Panc1 (cell line): ENCODE data around the gene TP73. TPM values are rescaled to one million over a fixed set of nuclear protein-coding genes. Genes with fewer than 3 reads are reported as not detected.

Source experiments
- ATAC-seq: fragments of 200-7000 bp; cut with Tn5 transposase; 2 replicates; pipeline ENCODE4 v1.9.1; 2020; ENCODE audit warnings: mild to moderate bottlenecking, moderate library complexity
- BruUV-seq: library from RNA; stranded (reverse); fragments of 400-500 nt; replicated peaks from 2 replicates; lab custom pipeline; 2021; lab: Mats Ljungman, UMichigan
- CTCF ChIA-PET: fragments of 300-600 bp; sonication (Branson Sonifier 250); formaldehyde crosslinking; loops from one replicate; lab custom pipeline; 2022; ENCODE audit warnings: antibody characterized with exemption; lab: Charles Lee
- POLR2A ChIA-PET: fragments of 300-600 bp; sonication (Branson Sonifier 250); formaldehyde crosslinking; loops from one replicate; lab custom pipeline; 2022; ENCODE audit warnings: antibody characterized with exemption; lab: Charles Lee
- DNase-seq: peaks from one replicate; pipeline ENCODE4 v3.0.0-alpha.2; 2010; ENCODE audit warnings: low read depth, low spot score
- H3K27ac ChIP-seq: 2 replicates; pipeline ENCODE4 v1.5.1; 2011; ENCODE audit warnings: mild to moderate bottlenecking, low read length, inconsistent platforms
- H3K27me3 ChIP-seq: fragments of 200-500 bp; sonication (Bioruptor generic); 2 replicates; pipeline ENCODE4 v1.6.0; 2014; ENCODE audit warnings: low read length, inconsistent platforms; ENCODE audit not compliant: control insufficient read depth, insufficient read depth
- H3K36me3 ChIP-seq: fragments of 200-500 bp; sonication (Bioruptor generic); 2 replicates; pipeline ENCODE4 v1.5.1; 2014; ENCODE audit warnings: inconsistent platforms, mild to moderate bottlenecking, low read length, moderate library complexity; ENCODE audit not compliant: control insufficient read depth, insufficient read depth
- H3K4me1 ChIP-seq: 2 replicates; pipeline ENCODE4 v1.5.1; 2011; ENCODE audit warnings: inconsistent platforms, mild to moderate bottlenecking, low read length, moderate library complexity; ENCODE audit not compliant: control insufficient read depth, insufficient read depth
- H3K4me3 ChIP-seq, 2 experiments: 2 replicates each; pipeline ENCODE4 v1.5.1; 2011 to 2012; ENCODE audit warnings: low read depth in 2 of 2, low read length in 2 of 2, mild to moderate bottlenecking in 2 of 2, inconsistent platforms in 1 of 2, moderate library complexity in 1 of 2
- H3K9me3 ChIP-seq: fragments of 200-500 bp; sonication (Bioruptor generic); 2 replicates; pipeline ENCODE4 v1.5.1; 2014; ENCODE audit warnings: low read depth, mild to moderate bottlenecking, inconsistent platforms, low read length, moderate library complexity; ENCODE audit not compliant: control insufficient read depth, insufficient read depth
- POLR2AphosphoS5 ChIP-seq: IDR thresholded peaks from 2 replicates; pipeline ENCODE4 v1.6.1; 2012; ENCODE audit warnings: mild to moderate bottlenecking, low read depth, low read length, moderate library complexity
- REST ChIP-seq, 2 experiments: IDR thresholded peaks; 2 replicates each; pipeline ENCODE4 v1.6.1; 2011 to 2012; ENCODE audit warnings: low read depth in 2 of 2, control low read depth in 1 of 2, low read length in 1 of 2, mild to moderate bottlenecking in 1 of 2, moderate library complexity in 1 of 2; ENCODE audit not compliant: insufficient read depth in 1 of 2
- SIN3A ChIP-seq: IDR thresholded peaks from 2 replicates; pipeline ENCODE4 v1.6.1; 2012; ENCODE audit warnings: low read depth, mild to moderate bottlenecking, low read length, moderate library complexity, borderline replicate concordance; ENCODE audit not compliant: insufficient read depth
- TCF7L2 ChIP-seq: IDR thresholded peaks from 2 replicates; pipeline ENCODE4 v1.6.1; 2011; ENCODE audit warnings: mild to moderate bottlenecking, low read depth, low read length, inconsistent platforms
- in situ Hi-C: cut with HindIII; loops from 2 replicates; pipeline ENCODE4 v1.10.0; 2016; ENCODE audit warnings: low sequenced_read_pairs, low pct_unique_long_range_greater_than_20kb
- intact Hi-C: fragments of 100-400 bp; cut with micrococcal nuclease; formaldehyde crosslinking; loops from one replicate; pipeline ENCODE4 v1.10.0; 2022; ENCODE audit not compliant: unreplicated experiment
- total RNA-seq: library from RNA; stranded (reverse); gene quantifications from one replicate; pipeline ENCODE4 v1.2.1, GENCODE V29; 2021; ENCODE audit not compliant: unreplicated experiment
- TF ChIP-seq, protein P1 (sequence below): fragments of 450-650 bp; IDR thresholded peaks from 2 replicates; pipeline ENCODE4 v1.5.1; 2017; ENCODE audit warnings: mild to moderate bottlenecking

TP73 gene
- total RNA-seq, 1 experiment from 2014 or later = 4.7 TPM

DNA sequence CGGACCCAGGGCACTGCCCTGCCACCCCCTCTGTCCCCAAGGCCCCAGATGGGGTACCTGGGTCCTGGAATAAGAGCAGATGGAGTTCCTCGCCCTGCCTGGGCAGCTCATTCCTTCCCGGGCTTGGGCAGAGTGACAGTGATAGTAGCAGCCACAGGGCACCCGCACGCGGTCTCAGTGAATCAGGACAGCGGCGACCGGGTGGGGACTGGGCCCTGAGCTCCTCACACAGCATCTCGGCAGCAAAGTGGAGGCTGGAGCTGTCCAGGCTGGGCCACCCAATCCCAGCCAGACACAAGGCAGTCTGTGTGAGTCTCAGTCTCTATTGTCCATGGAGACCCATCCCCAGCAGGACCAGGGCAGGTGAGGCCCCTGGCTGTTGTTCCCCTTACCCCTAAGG lies 62.5 kb downstream of the TP73 start:
- H3K4me1 ChIP-seq = peaks cover 10% of the 10 kb centered on the region; the same call in 1 of the 2 replicates
- intact Hi-C loops = no loop called here
- no peaks in the 10 kb centered on the region for H3K36me3 ChIP-seq
- ATAC-seq (no peak), DNase-seq (no peak)
- TF ChIP-seq REST (IDR thresholded peaks at IDR 0.05; ENCODE audit: insufficient read depth in 1 of 2, low read depth in 2 of 2, low read length in 1 of 2) (0 out of 4 replicates have a peak, but pooled peaks of 1 of the 2 experiments have one; percentile 35), TCF7L2 (no peak), SIN3A (no peak)
- H3K27ac ChIP-seq = no peak overlapping the region
- no peaks in the 10 kb centered on the region for H3K9me3 ChIP-seq
- CTCF ChIA-PET = interaction anchor here (0.7 kb wide), 1 partner anchor 10 kb away, joined by 5 read pairs; no protein-coding TSS in a partner anchor
- H3K27me3 ChIP-seq = no peaks in the 10 kb centered on the region
- POLR2A ChIA-PET = no interaction called here
- BruUV-seq = no TSS peak
- no peak overlapping the region for H3K4me3 ChIP-seq
- in situ Hi-C loops = no loop called here

DNA sequence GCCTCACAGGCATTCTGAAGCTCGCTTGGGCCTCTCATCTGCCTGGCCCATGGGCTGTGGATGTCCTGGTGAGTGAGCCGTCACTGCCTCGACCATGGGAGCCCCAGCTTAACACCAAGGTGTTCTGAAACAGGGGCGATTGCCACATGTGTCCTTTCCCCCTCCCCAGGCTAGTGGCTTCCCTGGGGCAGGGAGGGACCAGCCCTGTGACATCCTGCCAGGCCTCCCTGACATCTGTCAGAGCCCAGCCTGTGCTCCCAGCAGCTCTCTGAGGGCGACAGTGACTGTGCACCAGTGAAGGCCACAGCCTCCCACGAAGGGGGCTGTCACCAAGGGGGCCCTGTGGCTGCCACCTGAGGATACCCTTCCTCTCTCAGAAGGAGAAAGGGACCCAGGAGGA lies 64.0 kb downstream of the TP73 start:
- DNase-seq (no peak), ATAC-seq (no peak)
- ChIA-PET POLR2A (no interaction called here), CTCF (interaction anchor here (1.5 kb wide), 1 partner anchor 8 kb away, joined by 4 read pairs; no protein-coding TSS in a partner anchor)
- Histone ChIP-seq H3K27me3 (no peaks in the 10 kb centered on the region), H3K4me1 (peaks cover 13% of the 10 kb centered on the region), H3K4me3 (no peak overlapping the region), H3K9me3 (no peaks in the 10 kb centered on the region), H3K27ac (no peak overlapping the region), H3K36me3 (no peaks in the 10 kb centered on the region)
- in situ Hi-C loops (no loop called here), intact Hi-C loops (no loop called here)
- TF ChIP-seq REST (IDR thresholded peaks at IDR 0.05; ENCODE audit: insufficient read depth in 1 of 2, low read depth in 2 of 2, low read length in 1 of 2) = no peak
- TF ChIP-seq TCF7L2 = no peak
- no peak for TF ChIP-seq POLR2AphosphoS5
- TF ChIP-seq SIN3A = no peak
- TF ChIP-seq, protein P1, sequence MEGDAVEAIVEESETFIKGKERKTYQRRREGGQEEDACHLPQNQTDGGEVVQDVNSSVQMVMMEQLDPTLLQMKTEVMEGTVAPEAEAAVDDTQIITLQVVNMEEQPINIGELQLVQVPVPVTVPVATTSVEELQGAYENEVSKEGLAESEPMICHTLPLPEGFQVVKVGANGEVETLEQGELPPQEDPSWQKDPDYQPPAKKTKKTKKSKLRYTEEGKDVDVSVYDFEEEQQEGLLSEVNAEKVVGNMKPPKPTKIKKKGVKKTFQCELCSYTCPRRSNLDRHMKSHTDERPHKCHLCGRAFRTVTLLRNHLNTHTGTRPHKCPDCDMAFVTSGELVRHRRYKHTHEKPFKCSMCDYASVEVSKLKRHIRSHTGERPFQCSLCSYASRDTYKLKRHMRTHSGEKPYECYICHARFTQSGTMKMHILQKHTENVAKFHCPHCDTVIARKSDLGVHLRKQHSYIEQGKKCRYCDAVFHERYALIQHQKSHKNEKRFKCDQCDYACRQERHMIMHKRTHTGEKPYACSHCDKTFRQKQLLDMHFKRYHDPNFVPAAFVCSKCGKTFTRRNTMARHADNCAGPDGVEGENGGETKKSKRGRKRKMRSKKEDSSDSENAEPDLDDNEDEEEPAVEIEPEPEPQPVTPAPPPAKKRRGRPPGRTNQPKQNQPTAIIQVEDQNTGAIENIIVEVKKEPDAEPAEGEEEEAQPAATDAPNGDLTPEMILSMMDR = no peak
- BruUV-seq = no TSS peak
